SK-N-SH treated with all-trans-retinoic acid at 6 μM for 48 hours (cell line): ENCODE data around the gene ECHS1.

Experiments
- ATAC-seq: fragments of 200-7000 bp; cut with Tn5 transposase; 3 replicates; pipeline ENCODE4 v1.9.1; 2020; ENCODE audit warnings: mild to moderate bottlenecking, moderate library complexity
- ARNTL ChIP-seq: fragments of 450-650 bp; formaldehyde crosslinking; IDR thresholded peaks from 2 replicates; pipeline ENCODE4 v1.5.0; 2020; ENCODE audit warnings: low read depth, mild to moderate bottlenecking, moderate library complexity, borderline replicate concordance
- BACH2 ChIP-seq: fragments of 250-450 bp; sonication (Bioruptor Pico); IDR thresholded peaks from 2 replicates; pipeline ENCODE4 v1.9.0; 2021; ENCODE audit warnings: mild to moderate bottlenecking, borderline replicate concordance
- CSDC2 ChIP-seq: fragments of 250-450 bp; sonication (Bioruptor Pico); IDR thresholded peaks from 2 replicates; pipeline ENCODE4 v1.5.0; 2020; ENCODE audit warnings: mild to moderate bottlenecking, moderate library complexity
- CSRNP3 ChIP-seq: fragments of 250-450 bp; sonication (Bioruptor Pico); IDR thresholded peaks from 2 replicates; pipeline ENCODE4 v1.5.1; 2021; ENCODE audit warnings: mild to moderate bottlenecking, moderate library complexity
- ESRRG ChIP-seq: fragments of 250-450 bp; sonication (Bioruptor Pico); IDR thresholded peaks from 2 replicates; pipeline ENCODE4 v1.6.1; 2021; ENCODE audit warnings: mild to moderate bottlenecking
- GLIS3 ChIP-seq: fragments of 250-450 bp; sonication (Bioruptor Pico); IDR thresholded peaks from 2 replicates; pipeline ENCODE4 v1.5.0; 2020; ENCODE audit warnings: mild to moderate bottlenecking, moderate library complexity
- OSR1 ChIP-seq: fragments of 250-450 bp; sonication (Bioruptor Pico); IDR thresholded peaks from 2 replicates; pipeline ENCODE4 v1.8.0; 2022; ENCODE audit warnings: moderate library complexity, mild to moderate bottlenecking, inconsistent platforms
- PATZ1 ChIP-seq: fragments of 250-450 bp; sonication (Bioruptor Pico); IDR thresholded peaks from 2 replicates; pipeline ENCODE4 v1.8.0; 2020; ENCODE audit warnings: mild to moderate bottlenecking, moderate library complexity, borderline replicate concordance
- POU6F1 ChIP-seq: fragments of 250-450 bp; sonication (Bioruptor Pico); IDR thresholded peaks from 2 replicates; pipeline ENCODE4 v1.8.0; 2021; ENCODE audit warnings: low read depth, mild to moderate bottlenecking, moderate library complexity, borderline replicate concordance
- PPARA ChIP-seq: fragments of 250-450 bp; sonication (Bioruptor Pico); IDR thresholded peaks from 2 replicates; pipeline ENCODE4 v1.5.0; 2020; ENCODE audit warnings: mild to moderate bottlenecking, borderline replicate concordance
- RARB ChIP-seq: fragments of 250-450 bp; sonication (Bioruptor Pico); IDR thresholded peaks from 2 replicates; pipeline ENCODE4 v1.8.0; 2021; ENCODE audit warnings: mild to moderate bottlenecking, moderate library complexity
- SNAI2 ChIP-seq: fragments of 250-450 bp; sonication (Bioruptor Pico); IDR thresholded peaks from 2 replicates; pipeline ENCODE4 v1.5.0; 2020; ENCODE audit warnings: mild to moderate bottlenecking, moderate library complexity
- TCF4 ChIP-seq: fragments of 250-450 bp; sonication (Bioruptor Pico); IDR thresholded peaks from 2 replicates; pipeline ENCODE4 v1.8.0; 2021; ENCODE audit warnings: mild to moderate bottlenecking, moderate library complexity, borderline replicate concordance
- TOX ChIP-seq: fragments of 250-450 bp; sonication (Bioruptor Pico); IDR thresholded peaks from 2 replicates; pipeline ENCODE4 v1.8.0; 2021; ENCODE audit warnings: mild to moderate bottlenecking, moderate library complexity, borderline replicate concordance
- TSHZ2 ChIP-seq: fragments of 250-450 bp; sonication (Bioruptor Pico); IDR thresholded peaks from 2 replicates; pipeline ENCODE4 v1.5.0; 2020; ENCODE audit warnings: mild to moderate bottlenecking, moderate library complexity
- ZC3H10 ChIP-seq: fragments of 250-450 bp; sonication (Bioruptor Pico); IDR thresholded peaks from 2 replicates; pipeline ENCODE4 v1.5.1; 2021; ENCODE audit warnings: mild to moderate bottlenecking, moderate library complexity
- ZFP3 ChIP-seq: fragments of 250-450 bp; sonication (Bioruptor Pico); IDR thresholded peaks from 2 replicates; pipeline ENCODE4 v1.5.0; 2020; ENCODE audit warnings: mild to moderate bottlenecking, moderate library complexity
- ZFP30 ChIP-seq: fragments of 450-650 bp; formaldehyde crosslinking; IDR thresholded peaks from 2 replicates; pipeline ENCODE4 v1.5.0; 2022; ENCODE audit warnings: mild to moderate bottlenecking, moderate library complexity
- ZNF70 ChIP-seq: fragments of 450-650 bp; formaldehyde crosslinking; IDR thresholded peaks from 2 replicates; pipeline ENCODE4 v1.5.0; 2020; ENCODE audit warnings: mild to moderate bottlenecking, moderate library complexity
- ZNF8 ChIP-seq: fragments of 450-650 bp; formaldehyde crosslinking; IDR thresholded peaks from 2 replicates; pipeline ENCODE4 v1.5.0; 2020; ENCODE audit warnings: mild to moderate bottlenecking, moderate library complexity

Gene ECHS1

GRCh38 chr10:133313192-133313591 is 60.0 kb downstream of the ECHS1 start:
- ATAC-seq: no peak
- TF ChIP-seq SNAI2 (no peak), ZFP30 (CRISPR knock-in tag) (no peak), CSRNP3 (CRISPR knock-in tag) (no peak), RARB (no peak), ESRRG (CRISPR knock-in tag) (no peak), TSHZ2 (no peak), ARNTL (CRISPR knock-in tag) (no peak), BACH2 (CRISPR knock-in tag) (no peak), ZNF70 (no peak), ZC3H10 (CRISPR knock-in tag) (no peak), PATZ1 (CRISPR knock-in tag) (no peak), OSR1 (CRISPR knock-in tag) (no peak), CSDC2 (no peak), TOX (CRISPR knock-in tag) (no peak), GLIS3 (no peak), TCF4 (no peak)
- TF ChIP-seq, all 23 proteins: peak for 0

- no peak for TF ChIP-seq ZFP3 (CRISPR knock-in tag)
- TF ChIP-seq ARNTL (CRISPR knock-in tag): no peak
- TF ChIP-seq OSR1 (CRISPR knock-in tag): no peak
- TF ChIP-seq CSRNP3 (CRISPR knock-in tag): no peak
- no peak for TF ChIP-seq ESRRG (CRISPR knock-in tag)
- TF ChIP-seq CSDC2: no peak
- TF ChIP-seq PPARA (CRISPR knock-in tag): no peak
- no peak for TF ChIP-seq SNAI2
- no peak for TF ChIP-seq POU6F1 (CRISPR knock-in tag)
- TF ChIP-seq PATZ1 (CRISPR knock-in tag): no peak
- TF ChIP-seq ZFP30 (CRISPR knock-in tag): no peak
- no peak for TF ChIP-seq ZNF70
- TF ChIP-seq ZNF8 (CRISPR knock-in tag): no peak
Observed at GRCh38 chr10:133312769-133313145, 60.4 kb downstream of the ECHS1 start.

More at GRCh38 chr10:133312769-133313145, 60.4 kb downstream of the ECHS1 start:
- no peak for ATAC-seq
